DMS153 treated with DMSO at 0.1 percent for 48 hours (cell line): ENCODE data around the gene KLHL22.
"Not testable (repeated sequence)": the region's sequence is repeated elsewhere in the genome, so short reads cannot be mapped to it uniquely, and the experiment has no call there.

ENCODE experiments used
- DNase-seq: peaks from one replicate; lab custom pipeline; 2025; ENCODE audit not compliant: unreplicated experiment; lab: John Stamatoyannopoulos, UW

KLHL22 gene, protein sequence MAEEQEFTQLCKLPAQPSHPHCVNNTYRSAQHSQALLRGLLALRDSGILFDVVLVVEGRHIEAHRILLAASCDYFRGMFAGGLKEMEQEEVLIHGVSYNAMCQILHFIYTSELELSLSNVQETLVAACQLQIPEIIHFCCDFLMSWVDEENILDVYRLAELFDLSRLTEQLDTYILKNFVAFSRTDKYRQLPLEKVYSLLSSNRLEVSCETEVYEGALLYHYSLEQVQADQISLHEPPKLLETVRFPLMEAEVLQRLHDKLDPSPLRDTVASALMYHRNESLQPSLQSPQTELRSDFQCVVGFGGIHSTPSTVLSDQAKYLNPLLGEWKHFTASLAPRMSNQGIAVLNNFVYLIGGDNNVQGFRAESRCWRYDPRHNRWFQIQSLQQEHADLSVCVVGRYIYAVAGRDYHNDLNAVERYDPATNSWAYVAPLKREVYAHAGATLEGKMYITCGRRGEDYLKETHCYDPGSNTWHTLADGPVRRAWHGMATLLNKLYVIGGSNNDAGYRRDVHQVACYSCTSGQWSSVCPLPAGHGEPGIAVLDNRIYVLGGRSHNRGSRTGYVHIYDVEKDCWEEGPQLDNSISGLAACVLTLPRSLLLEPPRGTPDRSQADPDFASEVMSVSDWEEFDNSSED

DNA sequence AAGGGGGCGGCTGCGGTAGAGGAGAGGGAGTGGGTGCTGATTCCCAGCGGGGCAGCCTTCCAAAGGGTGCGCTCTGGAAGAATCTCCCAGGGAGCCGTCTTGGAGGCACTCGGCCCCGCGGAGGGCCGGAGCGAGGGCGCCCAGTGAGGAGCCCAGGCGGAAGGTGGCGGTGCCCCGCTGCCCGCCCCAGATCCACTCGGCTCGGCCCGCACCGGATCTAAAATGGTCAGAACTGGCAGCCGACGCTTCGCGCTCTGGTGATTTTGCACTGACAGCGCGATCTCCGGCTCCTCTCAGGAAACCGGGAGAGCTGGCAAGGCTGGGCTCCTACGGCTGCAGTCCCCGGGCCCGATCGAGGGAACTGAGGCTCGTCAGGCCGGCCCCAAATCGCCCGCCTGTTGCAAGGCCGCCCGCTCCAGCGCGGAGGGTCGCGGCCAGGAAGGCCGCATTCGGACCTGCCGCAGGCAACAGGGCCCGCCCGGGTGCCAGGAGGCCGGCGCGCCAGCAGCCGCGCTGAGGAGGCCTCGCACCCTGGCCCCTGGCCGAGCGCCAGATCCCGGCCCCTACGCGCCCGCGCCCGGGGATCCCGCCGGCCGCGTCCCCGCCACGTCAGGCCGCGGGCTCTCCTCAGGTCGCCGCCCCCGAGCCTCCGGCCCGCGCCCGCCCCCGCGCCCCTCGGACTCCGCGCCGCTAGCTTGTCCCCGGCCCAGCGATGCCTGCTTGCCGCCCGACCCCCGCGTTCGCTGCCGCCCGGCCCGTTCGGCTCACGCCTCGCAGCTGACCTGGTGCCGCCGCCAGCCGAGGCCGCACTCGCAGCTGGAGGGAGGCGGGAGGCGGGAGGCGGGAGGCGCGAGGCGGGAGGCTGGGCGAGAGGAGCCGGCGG, at the start of gene KLHL22:
KLHL22 (minus strand) TSS at position 818 of the 883 bp plus-strand sequence. CDS start 6,584 bp downstream, outside the sequence.
- DNase-seq, result no peak

DNA sequence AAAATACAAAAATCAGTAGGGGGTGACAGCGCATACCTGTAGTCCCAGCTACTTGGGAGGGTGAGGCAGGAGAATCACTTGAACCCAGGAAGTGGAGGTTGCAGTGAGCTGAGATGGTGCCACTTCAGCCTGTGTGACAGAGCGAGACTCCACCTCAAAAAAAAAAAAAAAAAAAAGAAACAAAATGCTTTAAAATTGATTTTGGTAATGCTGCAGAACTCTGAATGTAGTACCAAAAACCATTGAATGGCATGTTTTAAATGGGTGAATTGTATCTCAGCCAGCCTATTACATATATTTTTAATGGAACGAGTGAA, 49.7 kb upstream of the KLHL22 start:
- DNase-seq, result not testable (repeated sequence)

GRCh38 chr22:20542736-20543135, 47.1 kb upstream of the KLHL22 start:
- no peak for DNase-seq

DNA sequence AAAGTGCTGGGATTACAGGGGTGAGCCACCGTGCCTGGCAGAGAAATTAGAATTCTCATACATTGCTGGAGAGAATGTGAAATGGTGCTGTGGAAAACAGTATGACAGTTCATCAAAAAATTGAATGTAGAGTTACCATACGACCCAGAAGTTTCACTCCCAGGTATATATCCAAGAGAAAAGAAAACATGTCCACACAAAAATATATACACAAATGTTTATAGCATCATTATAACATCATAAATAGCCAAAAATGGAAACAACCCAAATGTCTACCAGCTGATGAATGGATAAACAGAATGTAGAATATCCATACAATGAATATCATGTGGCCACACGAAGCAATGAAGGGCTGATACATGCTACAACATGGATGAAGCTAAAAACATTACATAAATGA, 46.5 kb upstream of the KLHL22 start:
- DNase-seq, result no peak

- DNase-seq, result not testable (repeated sequence)
These were observed 43.3 kb upstream of the KLHL22 start for GRCh38 chr22:20538875-20539274.

- no peak for DNase-seq
These were observed 42.4 kb upstream of the KLHL22 start for GRCh38 chr22:20537983-20538382.

- no peak for DNase-seq
These were observed 41.7 kb upstream of the KLHL22 start for GRCh38 chr22:20537325-20537756.

- peak; percentile 26 for DNase-seq
These were observed 41.2 kb upstream of the KLHL22 start for GRCh38 chr22:20536590-20537324.

DNA sequence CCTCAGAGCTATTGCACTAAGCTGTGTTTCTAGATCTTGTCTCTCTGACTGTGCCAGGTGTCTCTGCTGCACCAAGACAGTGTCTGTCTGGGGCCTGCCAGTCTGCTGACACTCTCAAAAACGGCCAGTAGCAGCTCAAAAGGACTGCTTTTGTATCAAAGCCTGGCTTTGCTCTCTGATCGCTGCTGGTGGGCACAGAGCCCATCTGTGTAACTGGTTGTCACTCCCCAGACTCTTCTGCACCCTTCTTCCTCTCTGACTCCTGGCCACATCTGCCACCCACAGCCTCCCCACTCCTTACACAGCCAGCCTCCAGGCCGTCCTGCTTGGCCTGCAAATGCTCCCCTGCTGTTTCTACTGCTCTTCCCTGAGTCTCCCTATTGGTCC, 38.3 kb upstream of the KLHL22 start:
- no peak for DNase-seq

DNA sequence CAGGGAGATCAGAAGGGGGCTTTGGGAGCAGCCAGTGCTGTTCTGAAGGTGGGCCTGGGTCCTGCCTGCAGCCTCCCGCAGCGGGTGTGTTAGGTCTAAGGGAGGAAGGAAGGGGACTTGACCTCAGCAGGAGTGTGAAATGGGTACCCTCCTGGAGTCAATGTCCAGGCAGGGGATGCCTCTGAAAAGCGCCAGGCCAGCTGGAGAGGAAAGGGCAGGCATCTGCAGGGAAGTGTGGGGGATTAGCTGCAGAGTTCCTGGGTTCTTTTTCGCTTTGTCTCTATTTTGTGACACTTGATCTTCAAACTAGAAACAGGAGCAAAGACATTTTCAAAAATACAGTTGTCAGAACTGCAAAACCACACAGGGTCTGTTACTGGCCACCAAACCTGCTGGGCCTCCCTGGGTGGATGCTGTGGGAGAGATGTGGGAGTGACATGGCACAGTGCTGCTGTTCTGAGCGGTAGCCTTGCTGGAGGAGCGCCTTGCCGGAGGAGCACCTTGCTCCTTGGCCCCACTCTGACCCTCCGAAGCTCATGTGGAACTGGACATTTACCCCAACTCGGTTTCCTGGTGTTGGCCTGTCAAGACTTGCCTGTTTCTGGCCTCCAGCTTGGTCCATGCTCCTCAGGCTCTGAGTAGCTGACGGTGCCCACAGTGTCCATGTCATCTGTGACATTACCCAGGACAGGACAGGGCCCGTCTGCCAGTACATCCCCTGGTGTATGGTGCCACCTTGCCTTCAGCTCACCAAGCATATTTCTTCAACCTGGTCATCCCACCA, 37.7 kb upstream of the KLHL22 start:
- DNase-seq, result no peak

- DNase-seq, result no peak
These were observed 36.8 kb upstream of the KLHL22 start for GRCh38 chr22:20532256-20532993.

- peak; percentile 13 for DNase-seq
These were observed 36.0 kb upstream of the KLHL22 start for GRCh38 chr22:20531404-20532201.

GRCh38 chr22:20531154-20531403, 35.5 kb upstream of the KLHL22 start:
- DNase-seq, result no peak

- DNase-seq, result no peak
These were observed 35.0 kb upstream of the KLHL22 start for GRCh38 chr22:20530368-20531153.

GRCh38 chr22:20528405-20528978, 32.9 kb upstream of the KLHL22 start:
- no peak for DNase-seq

- DNase-seq, result no peak
These were observed 31.2 kb upstream of the KLHL22 start for GRCh38 chr22:20526628-20527355.

DNA sequence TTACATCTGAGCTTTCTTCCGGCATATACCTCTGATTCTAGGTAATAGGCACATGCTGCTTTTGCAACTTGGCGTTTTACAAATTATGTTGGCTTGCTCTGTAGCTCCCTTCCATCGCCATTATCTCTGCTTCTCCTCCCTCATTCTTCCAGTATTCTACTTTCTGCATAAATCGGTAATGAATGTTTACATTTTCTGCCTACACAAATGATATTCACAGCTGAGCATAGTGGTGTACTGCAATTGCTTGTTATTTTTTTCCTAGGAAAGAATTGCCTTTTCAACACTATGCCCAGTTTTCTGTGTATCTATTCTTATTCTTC, 30.7 kb upstream of the KLHL22 start:
- DNase-seq, result no peak
